Measurements from ENCODE around the gene STK10. TPM values are rescaled to one million over a fixed set of nuclear protein-coding genes. Genes with fewer than 3 reads are reported as not detected.
"Not testable (repeated sequence)": the region's sequence is repeated elsewhere in the genome, so short reads cannot be mapped to it uniquely, and the experiment has no call there.

STK10 gene
- total and polyA plus RNA-seq, 2 donors (not counting 1 experiment from before 2014, with no cell fraction given), result 97.9 to 253 TPM

DNA sequence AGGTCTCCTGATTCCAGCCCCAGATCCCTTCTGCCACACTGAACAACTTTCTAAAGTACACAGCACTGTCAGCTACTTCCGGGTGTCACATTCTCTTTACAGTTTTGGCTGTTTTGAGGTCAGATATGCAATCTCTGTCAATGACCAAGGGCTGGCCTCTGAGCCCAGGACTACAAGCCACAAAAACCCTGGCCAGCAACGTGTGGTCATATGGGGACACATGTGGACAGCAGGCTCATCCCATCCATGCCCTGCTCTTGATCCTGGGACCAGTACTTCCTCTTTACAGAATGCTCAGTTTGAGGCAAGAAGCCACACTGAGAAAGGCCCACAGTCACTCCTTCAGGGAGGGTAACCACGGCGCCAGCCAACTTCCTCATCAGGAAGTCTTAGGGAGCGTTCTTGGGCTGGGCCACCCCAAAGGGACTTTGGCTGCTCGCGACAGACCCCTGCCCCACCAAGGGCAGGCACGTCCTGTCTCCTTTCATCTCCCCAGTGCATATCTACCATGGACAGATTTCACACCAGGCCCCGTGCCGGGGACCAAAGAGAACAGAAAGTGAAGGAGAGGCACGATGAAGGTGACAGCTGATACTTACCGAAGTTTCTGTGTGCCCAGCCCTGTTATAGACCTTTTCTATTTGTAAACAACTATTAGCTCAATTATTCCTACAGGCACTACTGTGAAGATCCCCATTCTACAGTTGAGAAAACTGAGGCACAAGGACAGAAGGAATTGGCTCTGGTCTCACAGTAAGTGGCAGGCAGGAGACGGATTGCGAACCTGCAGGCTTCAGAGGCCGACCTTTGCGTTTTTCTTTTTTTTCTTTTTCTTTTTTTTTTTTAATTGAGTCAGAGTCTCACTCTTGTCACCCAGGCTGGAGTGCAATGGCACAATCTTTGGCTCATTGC lies 37.3 kb downstream of the STK10 start:
- peaks cover 91% of the 10 kb centered on the region for H4K20me1 ChIP-seq (ENCODE audit: control insufficient read depth, insufficient read depth, low read length, poor library complexity, severe bottlenecking)
- H3K27me3 ChIP-seq (replicated peaks in 1 of 4; ENCODE audit: control extremely low read depth in 1 of 4, control insufficient read depth in 3 of 4, insufficient read depth in 4 of 4, low read length in 3 of 4), result no peaks in the 10 kb centered on the region
- Mint-ChIP-seq H3K4me1 (peaks cover 64% of the 10 kb centered on the region), H3K9me3 (ENCODE audit: insufficient read depth) (no peaks in the 10 kb centered on the region), H3K4me3 (peak overlapping the region; percentile 75), H3K27me3 (no peaks in the 10 kb centered on the region), H3K27ac (peak overlapping the region; percentile 83)
- WGBS (ENCODE audit: insufficient coverage), result 42% methylated on average over 10 of the region's 16 CpGs
- H2AFZ ChIP-seq (ENCODE audit: insufficient read depth, low read depth, low read length, poor library complexity, severe bottlenecking), result peak overlapping the region; percentile 24
- H3K4me1 ChIP-seq (ENCODE audit: control insufficient read depth in 2 of 2, insufficient read depth in 2 of 2, low read length in 2 of 2), result peaks cover 26 to 43% of the 10 kb centered on the region in 2 donors
- no peak for TF ChIP-seq EZH2 (IDR thresholded peaks at IDR 0.05; ENCODE audit: borderline replicate concordance, insufficient read depth, low read depth, low read length, poor library complexity, severe bottlenecking)
- TF ChIP-seq, protein P1, sequence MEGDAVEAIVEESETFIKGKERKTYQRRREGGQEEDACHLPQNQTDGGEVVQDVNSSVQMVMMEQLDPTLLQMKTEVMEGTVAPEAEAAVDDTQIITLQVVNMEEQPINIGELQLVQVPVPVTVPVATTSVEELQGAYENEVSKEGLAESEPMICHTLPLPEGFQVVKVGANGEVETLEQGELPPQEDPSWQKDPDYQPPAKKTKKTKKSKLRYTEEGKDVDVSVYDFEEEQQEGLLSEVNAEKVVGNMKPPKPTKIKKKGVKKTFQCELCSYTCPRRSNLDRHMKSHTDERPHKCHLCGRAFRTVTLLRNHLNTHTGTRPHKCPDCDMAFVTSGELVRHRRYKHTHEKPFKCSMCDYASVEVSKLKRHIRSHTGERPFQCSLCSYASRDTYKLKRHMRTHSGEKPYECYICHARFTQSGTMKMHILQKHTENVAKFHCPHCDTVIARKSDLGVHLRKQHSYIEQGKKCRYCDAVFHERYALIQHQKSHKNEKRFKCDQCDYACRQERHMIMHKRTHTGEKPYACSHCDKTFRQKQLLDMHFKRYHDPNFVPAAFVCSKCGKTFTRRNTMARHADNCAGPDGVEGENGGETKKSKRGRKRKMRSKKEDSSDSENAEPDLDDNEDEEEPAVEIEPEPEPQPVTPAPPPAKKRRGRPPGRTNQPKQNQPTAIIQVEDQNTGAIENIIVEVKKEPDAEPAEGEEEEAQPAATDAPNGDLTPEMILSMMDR (IDR thresholded peaks at IDR 0.05), result no peak
- ChIA-PET CTCF (interaction anchor here (0.6 to 1.1 kb wide), 2 partner anchors 36 to 38 kb away, joined by 4 to 5 read pairs; partner anchors contain the start of gene STK10), POLR2A (interaction anchor here (0.5 to 0.9 kb wide), 4 partner anchors 19 to 92 kb away, joined by 4 to 6 read pairs (median 4); no protein-coding TSS in a partner anchor)
- H3K79me2 ChIP-seq (ENCODE audit: control insufficient read depth, insufficient read depth, low read length), result peaks cover 94% of the 10 kb centered on the region
- H3K9ac ChIP-seq (ENCODE audit: low read length), result peak overlapping the region; percentile 1
- peak; percentile 60 for DNase-seq
- H3K4me2 ChIP-seq (replicated peaks; ENCODE audit: low read depth, low read length, poor library complexity, severe bottlenecking), result peak overlapping the region; percentile 64
- ATAC-seq (ENCODE audit: low read depth), result peak; percentile 66
- intact Hi-C loops (cut with micrococcal nuclease), result loop anchor here (2.0 to 5.0 kb wide), 2 partner anchors 33 to 38 kb away; partner anchors contain the start of gene STK10
- peak overlapping the region in 2 of 5 experiments; percentile 19 to 23 for H3K4me3 ChIP-seq (ENCODE audit: control extremely low read depth in 1 of 5, extremely low read depth in 1 of 5, insufficient read depth in 1 of 5, low read depth in 2 of 5, low read length in 4 of 5)
- peaks cover 4 to 73% of the 10 kb centered on the region in 2 experiments for H3K36me3 ChIP-seq (replicated peaks in 1 of 2; ENCODE audit: control extremely low read depth in 1 of 2, control insufficient read depth in 1 of 2, extremely low read depth in 1 of 2, insufficient read depth in 2 of 2, low read length in 1 of 2)
- H3K27ac ChIP-seq (ENCODE audit: low read length in 2 of 2), result peak overlapping the region; percentile 61 to 75
- no peaks in the 10 kb centered on the region for H3K9me3 ChIP-seq (ENCODE audit: control extremely low read depth in 1 of 3, control insufficient read depth in 2 of 3, insufficient read depth in 1 of 3, low read length in 2 of 3)

GRCh38 chr5:172149481-172149880 lies 38.5 kb downstream of the STK10 start:
- H3K4me2 ChIP-seq (replicated peaks; ENCODE audit: low read depth, low read length, poor library complexity, severe bottlenecking); H3K9ac ChIP-seq (ENCODE audit: low read length); H2AFZ ChIP-seq (ENCODE audit: insufficient read depth, low read depth, low read length, poor library complexity, severe bottlenecking); H3K27me3 ChIP-seq (replicated peaks in 1 of 4; ENCODE audit: control extremely low read depth in 1 of 4, control insufficient read depth in 3 of 4, insufficient read depth in 4 of 4, low read length in 3 of 4); H3K9me3 ChIP-seq (ENCODE audit: control extremely low read depth in 1 of 3, control insufficient read depth in 2 of 3, insufficient read depth in 1 of 3, low read length in 2 of 3); DNase-seq; ATAC-seq (ENCODE audit: low read depth); intact Hi-C loops (cut with micrococcal nuclease); H3K27me3 Mint-ChIP-seq; H3K4me3 Mint-ChIP-seq; H3K9me3 Mint-ChIP-seq (ENCODE audit: insufficient read depth); H3K4me3 ChIP-seq (ENCODE audit: control extremely low read depth in 1 of 5, extremely low read depth in 1 of 5, insufficient read depth in 1 of 5, low read depth in 2 of 5, low read length in 4 of 5): not testable (repeated sequence)
- H3K36me3 ChIP-seq (replicated peaks in 1 of 2; ENCODE audit: control extremely low read depth in 1 of 2, control insufficient read depth in 1 of 2, extremely low read depth in 1 of 2, insufficient read depth in 2 of 2, low read length in 1 of 2), result peaks cover 4 to 68% of the 10 kb centered on the region in 2 experiments
- WGBS (ENCODE audit: insufficient coverage), result 97% methylated on average over 6 of the region's 11 CpGs
- peaks cover 97% of the 10 kb centered on the region for H4K20me1 ChIP-seq (ENCODE audit: control insufficient read depth, insufficient read depth, low read length, poor library complexity, severe bottlenecking)
- CTCF ChIA-PET, result interaction anchor here (0.6 kb wide), 1 partner anchor 37 kb away, joined by 3 read pairs; no protein-coding TSS in a partner anchor
- Mint-ChIP-seq H3K4me1 (peaks cover 68% of the 10 kb centered on the region), H3K27ac (peak overlapping the region; percentile 32)
- H3K27ac ChIP-seq (ENCODE audit: low read length in 2 of 2), result peak overlapping the region in 1 of 2 donors; percentile 48
- H3K4me1 ChIP-seq (ENCODE audit: control insufficient read depth in 2 of 2, insufficient read depth in 2 of 2, low read length in 2 of 2), result peaks cover 31 to 44% of the 10 kb centered on the region in 2 donors
- peaks cover 95% of the 10 kb centered on the region for H3K79me2 ChIP-seq (ENCODE audit: control insufficient read depth, insufficient read depth, low read length)
- POLR2A ChIA-PET, result interaction anchor here (0.7 kb wide), 1 partner anchor 38 kb away, joined by 6 read pairs; no protein-coding TSS in a partner anchor
